Superior temporal gyrus (tissue), 1 donor: Measurements from ENCODE around the gene C16orf95.
A peak's percentile ranks its signal among the peaks of the same experiment; 100 is the strongest.

Experiments used
- DNase-seq: peaks from one replicate; pipeline ENCODE4 v3.0.0-alpha.2; 2016; ENCODE audit errors: extremely low spot score

C16orf95 gene

DNA sequence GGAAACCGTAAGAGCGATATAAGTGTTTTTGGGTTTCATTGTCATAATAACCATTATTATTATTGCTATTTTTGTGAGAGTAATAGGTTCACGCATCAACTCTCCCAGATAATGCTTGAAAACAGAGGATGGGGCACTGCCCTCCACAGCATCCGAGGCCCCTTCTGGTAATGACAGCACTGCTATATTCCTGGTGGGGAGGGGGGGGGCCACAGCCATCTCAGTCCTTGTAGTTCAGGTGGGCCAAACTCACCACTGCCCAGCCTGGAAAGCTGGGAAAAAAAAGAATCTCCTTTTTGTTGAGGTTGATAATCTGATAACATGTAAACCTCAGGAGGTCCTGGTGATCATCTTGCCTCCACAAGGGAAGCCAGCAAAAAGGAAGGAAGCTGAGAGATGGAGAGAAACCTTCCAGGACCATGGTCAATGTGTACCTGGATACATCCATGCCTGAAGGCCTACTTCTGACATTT, 706 bp downstream of the C16orf95 start:
- no peak for DNase-seq

GRCh38 chr16:87314990-87315420, 2.2 kb downstream of the C16orf95 start:
- DNase-seq = no peak

DNA sequence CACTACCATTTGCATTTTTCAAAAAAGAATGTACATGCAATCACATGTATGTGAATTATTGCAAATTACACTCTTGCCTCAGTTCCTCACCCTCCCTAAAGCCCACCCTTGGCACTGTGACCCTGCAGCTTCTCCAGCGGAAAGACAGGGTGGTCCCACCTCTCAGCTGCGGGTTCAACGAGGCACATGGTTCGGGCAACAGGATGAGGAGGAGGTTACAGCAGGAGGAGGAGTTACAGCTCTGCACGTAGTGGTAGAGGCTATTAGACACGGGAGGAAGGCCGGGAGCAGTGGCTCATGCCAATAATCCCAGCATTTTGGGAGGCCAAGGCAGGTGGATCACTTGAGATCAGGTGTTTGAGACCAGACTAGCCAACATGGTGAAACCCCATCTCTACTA, 5.2 kb downstream of the C16orf95 start:
- no peak for DNase-seq

DNA sequence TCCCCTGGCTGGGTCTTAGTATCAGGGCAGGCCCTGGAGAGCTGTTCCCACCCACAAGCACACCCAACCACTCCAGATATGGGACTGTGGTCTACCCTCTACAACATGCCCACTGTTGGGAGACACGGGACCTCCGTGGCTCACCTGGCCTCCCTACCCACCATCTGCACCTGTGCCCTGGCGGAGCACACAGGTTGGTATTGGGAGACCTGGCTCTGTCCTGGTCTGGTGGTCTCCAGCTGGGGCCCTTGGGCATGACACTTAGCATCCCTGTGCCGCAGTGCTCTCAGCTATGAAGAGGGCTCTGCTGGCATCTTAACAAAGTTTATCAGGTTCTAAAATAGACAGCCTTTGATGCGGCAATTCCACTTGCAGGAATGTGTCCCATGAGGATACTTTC, 5.8 kb downstream of the C16orf95 start:
- DNase-seq = no peak

GRCh38 chr16:87310610-87311009, 6.6 kb downstream of the C16orf95 start:
- DNase-seq = no peak

DNA sequence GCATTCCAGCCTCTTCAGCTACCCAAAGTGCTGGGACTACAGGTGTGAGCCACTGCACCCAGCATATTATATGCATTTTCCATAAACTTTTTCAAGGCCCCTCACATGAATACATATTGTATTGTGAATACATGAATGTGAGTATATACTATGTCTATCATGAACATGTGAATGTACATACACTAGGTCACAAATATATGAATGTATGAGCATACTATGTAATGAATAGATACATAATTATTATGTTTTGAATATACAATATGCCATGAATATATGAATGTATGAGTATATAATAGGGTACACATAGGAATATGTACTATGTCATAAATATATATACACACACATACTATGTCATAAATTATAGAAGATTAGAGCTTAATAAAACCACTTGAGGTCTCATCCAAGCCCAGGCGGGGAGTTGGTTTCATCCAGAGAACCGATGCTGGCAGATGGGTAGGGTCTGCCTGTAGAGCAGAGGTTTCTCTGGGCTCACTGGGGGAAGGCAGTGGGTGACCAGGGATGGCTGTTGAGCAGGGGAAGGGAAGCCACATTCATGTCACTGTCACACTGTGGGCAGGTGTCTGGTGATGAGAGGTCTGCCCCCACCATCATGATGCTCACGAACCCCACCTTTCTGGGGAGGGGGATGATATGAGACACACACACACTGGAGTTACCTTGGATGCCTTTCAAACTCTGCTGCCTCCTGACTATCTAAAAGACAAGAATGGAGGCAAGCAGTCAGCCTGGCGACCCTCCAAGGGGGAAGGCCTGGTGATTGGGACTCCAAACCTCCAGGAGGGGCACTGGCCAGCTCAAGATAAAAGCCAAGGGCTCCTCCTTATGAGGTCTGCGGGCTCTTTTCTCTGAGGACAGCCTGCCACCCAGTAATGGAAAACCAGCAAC, 7.3 kb downstream of the C16orf95 start:
- no peak for DNase-seq

- DNase-seq = no peak
These were observed 8.4 kb downstream of the C16orf95 start for GRCh38 chr16:87308826-87309225.

GRCh38 chr16:87306516-87306915, 10.7 kb downstream of the C16orf95 start:
- no peak for DNase-seq

GRCh38 chr16:87305505-87306391, 11.4 kb downstream of the C16orf95 start:
- DNase-seq = peak; percentile 22

DNA sequence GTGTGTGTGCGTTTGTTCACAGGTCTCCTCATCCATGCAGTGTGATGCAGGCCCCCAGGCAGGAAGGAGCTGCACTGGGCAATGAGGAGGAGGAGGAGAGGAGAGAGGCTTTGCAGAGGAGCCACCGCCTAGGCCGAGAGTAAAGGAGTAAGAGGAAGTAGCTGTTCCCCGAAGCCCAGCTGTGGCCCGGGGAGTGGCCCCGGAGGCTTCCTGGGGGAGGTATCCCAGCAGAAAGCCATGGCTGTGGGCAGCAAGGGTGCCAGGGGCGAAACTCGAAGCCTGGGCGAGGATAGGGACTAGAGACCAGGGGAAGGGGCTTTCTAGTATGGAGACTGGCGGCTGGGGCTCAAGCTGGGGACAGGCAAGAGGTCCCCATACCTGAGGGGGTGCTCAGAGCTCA, 12.2 kb downstream of the C16orf95 start:
- no peak for DNase-seq

GRCh38 chr16:87303962-87304521, 13.2 kb downstream of the C16orf95 start:
- no peak for DNase-seq

GRCh38 chr16:87303431-87303930, 13.7 kb downstream of the C16orf95 start:
- no peak for DNase-seq

DNA sequence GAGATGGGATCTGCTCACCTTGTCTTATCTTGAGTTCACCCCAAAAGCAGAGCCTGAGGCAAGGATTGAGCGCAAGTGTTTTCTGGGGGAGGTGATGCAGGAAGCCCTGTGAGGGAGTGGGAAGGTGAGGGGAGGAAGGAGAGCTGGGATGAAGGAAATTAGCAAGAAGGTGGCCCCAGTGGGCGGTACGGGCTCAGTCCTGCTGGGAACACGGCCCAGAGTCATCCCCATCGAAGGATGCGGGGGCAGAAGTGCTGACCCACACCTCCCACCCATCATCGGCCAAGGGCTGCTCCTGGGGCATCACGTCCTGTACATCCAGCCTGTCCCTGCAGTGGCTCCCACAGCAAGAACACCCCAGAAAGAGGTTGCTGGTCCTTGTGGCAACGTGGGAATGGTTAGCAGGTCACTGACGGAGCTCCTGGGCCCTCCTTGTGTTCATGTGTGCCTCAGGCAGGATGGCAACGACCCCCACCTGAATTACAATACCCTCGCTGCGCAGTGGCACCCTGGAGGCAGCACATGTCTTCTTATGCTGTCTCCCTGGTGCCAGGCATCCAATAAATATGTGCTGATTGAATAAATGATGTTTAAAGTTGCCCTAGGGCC, 18.2 kb downstream of the C16orf95 start:
- no peak for DNase-seq

GRCh38 chr16:87297918-87298631, 19.1 kb downstream of the C16orf95 start:
- DNase-seq = peak; percentile 53

DNA sequence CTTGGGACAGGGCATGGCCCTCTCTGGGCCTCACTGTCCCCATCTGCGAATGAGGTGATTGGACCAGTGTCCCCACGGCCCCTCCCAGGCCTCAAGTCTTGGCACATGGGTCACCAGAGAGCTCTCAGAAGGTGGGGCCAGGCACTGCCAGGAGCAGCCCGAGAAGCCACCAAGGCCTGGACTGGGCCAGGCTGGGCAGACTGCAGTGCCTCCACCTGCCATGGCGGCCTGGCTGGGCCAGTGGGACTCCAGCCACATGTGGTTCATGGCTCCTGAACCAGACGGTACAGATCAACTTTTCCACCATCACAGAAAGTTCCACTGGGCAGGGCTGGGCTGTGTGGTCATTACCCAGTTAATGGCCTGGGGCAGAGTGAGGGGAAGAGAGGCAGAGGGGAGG, 19.8 kb downstream of the C16orf95 start:
- DNase-seq = no peak

- no peak for DNase-seq
These were observed 21.3 kb downstream of the C16orf95 start for GRCh38 chr16:87295661-87296531.

DNA sequence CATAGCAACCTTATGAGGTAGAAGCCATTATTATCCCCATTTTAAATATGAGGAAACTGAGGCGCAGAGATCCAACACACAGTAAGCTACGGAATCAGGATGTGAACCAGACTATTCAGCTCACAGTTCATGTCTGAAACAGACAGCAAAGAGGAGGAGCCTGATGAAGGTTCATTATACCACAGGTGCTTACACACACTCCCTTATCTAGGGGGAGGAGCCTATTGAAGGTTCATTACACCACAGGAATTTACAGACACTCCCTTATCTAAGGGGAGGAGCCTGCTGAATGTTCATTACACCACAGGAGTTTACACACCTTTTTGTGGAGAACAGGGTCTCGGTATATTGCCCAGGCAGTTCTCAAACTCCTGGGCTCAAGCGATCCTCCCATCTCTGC, 21.9 kb downstream of the C16orf95 start:
- no peak for DNase-seq

- no peak for DNase-seq
These were observed 23.2 kb downstream of the C16orf95 start for GRCh38 chr16:87293990-87294389.

GRCh38 chr16:87291944-87292343, 25.2 kb downstream of the C16orf95 start:
- no peak for DNase-seq
